SK-N-MC (cell line): ENCODE data around the gene ELK4.

ENCODE experiments used
- EZH2 ChIP-seq: fragments of 200-600 bp; sonication (generic); IDR thresholded peaks from one replicate; pipeline ENCODE4 v1.6.1; 2017; ENCODE audit warnings: antibody characterized with exemption
- POLR2AphosphoS5 ChIP-seq: IDR thresholded peaks from 2 replicates; pipeline ENCODE4 v1.6.1; 2012; ENCODE audit warnings: mild to moderate bottlenecking, low read depth, low read length, borderline replicate concordance

- TF ChIP-seq EZH2, result no peak
- no peak for TF ChIP-seq POLR2AphosphoS5
These were observed 31.7 kb downstream of the ELK4 start for GRCh38 chr1:205600085-205600484.
